OCI-LY1 (cell line): ENCODE results near the gene ADK.
"Not testable (repeated sequence)": the region's sequence is repeated elsewhere in the genome, so short reads cannot be mapped to it uniquely, and the experiment has no call there.

Experiments used
- H2AFZ ChIP-seq: fragments of 200-600 bp; sonication (generic), shearing (Covaris generic); 2 replicates; pipeline ENCODE4 v1.6.0; 2014; ENCODE audit warnings: antibody characterized with exemption, mild to moderate bottlenecking, low read length
- H3F3A ChIP-seq: fragments of 200-600 bp; sonication (generic), shearing (Covaris generic); 2 replicates; pipeline ENCODE4 v1.6.0; 2014; ENCODE audit warnings: mild to moderate bottlenecking, antibody characterized with exemption, low read length, moderate library complexity; ENCODE audit not compliant: insufficient read depth
- H3K27ac ChIP-seq: fragments of 200-600 bp; sonication (generic); 2 replicates; pipeline ENCODE4 v1.5.1; 2014; ENCODE audit warnings: low read length, mixed run types, mild to moderate bottlenecking, low read depth; ENCODE audit not compliant: poor library complexity, severe bottlenecking
- H3K27me3 ChIP-seq: fragments of 200-600 bp; sonication (generic); 2 replicates; pipeline ENCODE4 v1.6.0; 2014; ENCODE audit warnings: antibody characterized with exemption, mild to moderate bottlenecking, low read length, moderate library complexity; ENCODE audit not compliant: insufficient read depth
- H3K36me3 ChIP-seq: fragments of 200-600 bp; sonication (generic); 2 replicates; pipeline ENCODE4 v1.6.1; 2014; ENCODE audit warnings: mild to moderate bottlenecking, antibody characterized with exemption, low read length, moderate library complexity, mixed read lengths; ENCODE audit not compliant: insufficient read depth
- H3K4me1 ChIP-seq: fragments of 200-600 bp; sonication (generic); 2 replicates; pipeline ENCODE4 v1.5.1; 2014; ENCODE audit warnings: mild to moderate bottlenecking, low read length, moderate library complexity; ENCODE audit not compliant: insufficient read depth, severe bottlenecking
- H3K4me2 ChIP-seq: fragments of 200-600 bp; sonication (generic), shearing (Covaris generic); 2 replicates; pipeline ENCODE4 v1.6.1; 2014; ENCODE audit warnings: low read length
- H3K4me3 ChIP-seq: fragments of 200-600 bp; sonication (generic); 2 replicates; pipeline ENCODE4 v1.5.1; 2014; ENCODE audit warnings: low read length, low read depth, mild to moderate bottlenecking, mixed read lengths; ENCODE audit not compliant: poor library complexity, severe bottlenecking
- H3K79me2 ChIP-seq: fragments of 200-600 bp; shearing (Covaris generic); 2 replicates; pipeline ENCODE4 v1.6.1; 2016; ENCODE audit warnings: mixed run types, low read length, mixed read lengths; ENCODE audit not compliant: insufficient read depth
- H3K9ac ChIP-seq: fragments of 200-600 bp; sonication (generic), shearing (Covaris generic); 2 replicates; pipeline ENCODE4 v1.6.1; 2014; ENCODE audit warnings: mild to moderate bottlenecking, low read length, mixed read lengths
- H3K9me2 ChIP-seq: fragments of 200-600 bp; sonication (generic), shearing (Covaris generic); 2 replicates; pipeline ENCODE4 v1.6.1; 2014; ENCODE audit warnings: low read depth, mild to moderate bottlenecking, low read length, mixed read lengths
- H3K9me3 ChIP-seq: fragments of 200-600 bp; shearing (Covaris generic); 2 replicates; pipeline ENCODE4 v1.6.1; 2014; ENCODE audit warnings: low read length, mixed read lengths
- H4K20me1 ChIP-seq: fragments of 200-600 bp; sonication (generic), shearing (Covaris generic); 2 replicates; pipeline ENCODE4 v1.6.0; 2016; ENCODE audit warnings: mild to moderate bottlenecking, low read length; ENCODE audit not compliant: insufficient read depth
- CTCF ChIP-seq: fragments of 200-600 bp; sonication (generic), shearing (Covaris generic); IDR thresholded peaks from 2 replicates; pipeline ENCODE4 v1.5.1; 2017; ENCODE audit warnings: mild to moderate bottlenecking, antibody characterized with exemption, low read length, moderate library complexity, mixed read lengths
- EZH2 ChIP-seq: fragments of 200-600 bp; sonication (generic), shearing (Covaris generic); IDR thresholded peaks from 2 replicates; pipeline ENCODE4 v1.8.0; 2017; ENCODE audit warnings: borderline replicate concordance, mixed run types, mild to moderate bottlenecking, antibody characterized with exemption, low read length, moderate library complexity, mixed read lengths

ADK gene

GRCh38 chr10:74460812-74461211 is 309.8 kb downstream of the ADK start:
- no peak overlapping the region for H3K4me2 ChIP-seq
- no peak overlapping the region for H2AFZ ChIP-seq
- no peak overlapping the region for H3K9ac ChIP-seq
- no peaks in the 10 kb centered on the region for H3F3A ChIP-seq
- no peaks in the 10 kb centered on the region for H3K79me2 ChIP-seq
- peaks cover 8% of the 10 kb centered on the region for H3K4me1 ChIP-seq
- no peaks in the 10 kb centered on the region; the same call in 1 of the 2 replicates for H3K36me3 ChIP-seq
- no peak overlapping the region for H3K27ac ChIP-seq
- TF ChIP-seq CTCF, result no peak
- TF ChIP-seq EZH2, result no peak
- H4K20me1 ChIP-seq, result no peaks in the 10 kb centered on the region
- H3K9me2 ChIP-seq, result no peaks in the 10 kb centered on the region
- H3K4me3 ChIP-seq, result no peak overlapping the region
- H3K9me3 ChIP-seq, result no peaks in the 10 kb centered on the region
- no peaks in the 10 kb centered on the region for H3K27me3 ChIP-seq

DNA sequence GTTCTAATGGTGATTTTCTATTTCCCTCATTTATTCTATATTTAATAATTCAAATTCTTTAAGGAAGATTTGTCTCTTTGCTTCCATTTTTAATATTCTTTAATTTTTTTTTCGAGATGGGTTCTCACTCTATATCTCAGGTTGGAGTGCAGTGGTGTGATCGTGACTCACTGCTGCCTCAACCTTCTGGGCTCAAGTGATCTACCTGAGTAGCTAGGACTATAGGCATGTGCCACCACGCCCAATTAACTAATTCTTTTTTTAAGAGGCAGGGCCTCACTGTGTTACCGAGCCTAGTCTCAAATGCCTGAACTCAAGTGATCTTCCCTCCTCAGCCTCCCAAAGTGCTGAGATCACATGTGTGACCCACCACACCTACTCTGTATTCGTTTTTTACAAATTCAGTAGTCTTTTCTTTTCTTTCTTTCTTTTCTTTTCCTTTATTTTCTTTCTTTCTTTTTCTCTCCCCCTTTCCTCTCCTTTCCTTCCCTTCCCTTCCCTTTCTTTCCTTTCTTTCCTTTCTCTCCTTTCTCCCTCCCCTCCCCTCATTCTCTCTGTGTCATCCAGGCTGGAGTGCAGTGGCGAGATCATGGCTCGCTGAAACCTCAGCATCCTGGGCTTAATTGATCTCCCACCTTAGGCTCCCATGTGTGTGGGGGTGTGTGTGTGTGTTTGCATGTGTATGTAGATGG is 323.1 kb downstream of the ADK start:
- Histone ChIP-seq H3F3A (no peaks in the 10 kb centered on the region; the same call in 1 of the 2 replicates), H4K20me1 (no peaks in the 10 kb centered on the region), H3K27ac (no peak overlapping the region), H3K4me2 (no peak overlapping the region), H3K36me3 (no peaks in the 10 kb centered on the region; the same call in 1 of the 2 replicates), H3K9me2 (no peaks in the 10 kb centered on the region), H3K27me3 (no peaks in the 10 kb centered on the region), H3K4me1 (no peaks in the 10 kb centered on the region), H3K9ac (no peak overlapping the region), H3K4me3 (no peak overlapping the region), H3K79me2 (no peaks in the 10 kb centered on the region), H2AFZ (no peak overlapping the region), H3K9me3 (no peaks in the 10 kb centered on the region)
- TF ChIP-seq CTCF (no peak), EZH2 (no peak)

- H3K79me2 ChIP-seq, H4K20me1 ChIP-seq, H3K4me2 ChIP-seq, H3K4me1 ChIP-seq, H3F3A ChIP-seq, H3K9ac ChIP-seq, H3K27me3 ChIP-seq, H3K27ac ChIP-seq, H3K36me3 ChIP-seq, H3K9me3 ChIP-seq, H3K9me2 ChIP-seq, H3K4me3 ChIP-seq, H2AFZ ChIP-seq: not testable (repeated sequence)
Observed at GRCh38 chr10:74476162-74476706, 325.2 kb downstream of the ADK start.

GRCh38 chr10:74480778-74481177 is 329.8 kb downstream of the ADK start:
- TF ChIP-seq EZH2 (no peak), CTCF (no peak)

More at GRCh38 chr10:74480778-74481177, 329.8 kb downstream of the ADK start:
- Histone ChIP-seq H3K27ac (no peak overlapping the region), H3K4me3 (no peak overlapping the region), H3K9me3 (no peaks in the 10 kb centered on the region), H3K9ac (no peak overlapping the region), H4K20me1 (no peaks in the 10 kb centered on the region), H3F3A (no peaks in the 10 kb centered on the region), H2AFZ (no peak overlapping the region), H3K4me2 (no peak overlapping the region), H3K27me3 (no peaks in the 10 kb centered on the region), H3K36me3 (peaks cover 18% of the 10 kb centered on the region; the same call in 1 of the 2 replicates), H3K79me2 (no peaks in the 10 kb centered on the region), H3K9me2 (no peaks in the 10 kb centered on the region), H3K4me1 (no peaks in the 10 kb centered on the region)
